Left renal cortex interstitium (tissue), 4 donors: ENCODE results near the gene RPL31. TPM values are rescaled to one million over a fixed set of nuclear protein-coding genes. Genes with fewer than 3 reads are reported as not detected.

Experiments
- DNase-seq, 4 donors: peaks; one replicate each; pipeline ENCODE4 v3.0.0-alpha.2; 2013; ENCODE audit warnings: low read depth in 4 of 4, low spot score in 2 of 4, missing footprints in 1 of 4
- polyA plus RNA-seq, 4 donors: library from polyadenylated mRNA; unstranded; fragments of 120-200 nt; gene quantifications; one replicate each; pipeline ENCODE4 v1.2.1, GENCODE V29; 2013; ENCODE audit not compliant: insufficient read length in 4 of 4

The RPL31 gene
- polyA plus RNA-seq, 4 donors, result 2,433 to 3,246 (median 2,883) TPM

- no peak for DNase-seq
These were observed 51.0 kb downstream of the RPL31 start for GRCh38 chr2:101053117-101053516.

Other genes with a start within 250 kb of the RPL31 start
- 10 to 100 TPM in 3 of 4 donors, 1 to 10 TPM in 1; 8.6 to 21.0 (median 13.2) TPM for gene NPAS2, start 182.2 kb upstream of the RPL31 start, polyA plus RNA-seq
- gene TBC1D8, start 149.1 kb downstream of the RPL31 start, polyA plus RNA-seq, result 10 to 100 TPM; 24.9 to 44.6 (median 35.5) TPM